Vagina (tissue), 2 donors: Measurements from ENCODE around the gene UCN2. TPM values are rescaled to one million over a fixed set of nuclear protein-coding genes. Genes with fewer than 3 reads are reported as not detected.

Experiments
- DNase-seq, 2 donors: peaks; one replicate each; pipeline ENCODE4 v3.0.0-alpha.2; 2017; ENCODE audit errors: extremely low spot score in 2 of 2
- H3K27ac ChIP-seq: fragments of 200-600 bp; sonication (generic); one replicate; pipeline ENCODE4 v1.5.1; 2019
- H3K27me3 ChIP-seq: fragments of 200-600 bp; sonication (generic); one replicate; pipeline ENCODE4 v1.5.1; 2019
- H3K36me3 ChIP-seq, 2 donors: fragments of 200-600 bp; sonication (generic); one replicate each; pipeline ENCODE4 v1.5.1; 2017 to 2019
- H3K4me1 ChIP-seq: fragments of 200-600 bp; sonication (generic); one replicate; pipeline ENCODE4 v1.5.1; 2019
- H3K4me3 ChIP-seq, 2 donors: fragments of 200-600 bp; sonication (generic); 1 replicate in 1 of 2; 2 replicates in 1 of 2; pipeline ENCODE4 v1.5.1; 2016 to 2019
- H3K9me3 ChIP-seq: fragments of 200-600 bp; sonication (generic); one replicate; pipeline ENCODE4 v1.5.1; 2019
- CTCF ChIP-seq, 3 experiments: fragments of 450-650 bp in 2 of 3; fragments of 200-600 bp in 1 of 3; sonication (generic) in 1 of 3; IDR thresholded peaks; one replicate each; pipeline ENCODE4 v1.5.1; 2017 to 2019; ENCODE audit warnings: antibody characterized with exemption in 3 of 3, mild to moderate bottlenecking in 2 of 3, moderate library complexity in 2 of 3
- POLR2A ChIP-seq, 2 donors: fragments of 450-650 bp; IDR thresholded peaks; one replicate each; pipeline ENCODE4 v1.6.1; 2017; ENCODE audit warnings: antibody characterized with exemption in 2 of 2, mild to moderate bottlenecking in 2 of 2, moderate library complexity in 2 of 2
- POLR2AphosphoS5 ChIP-seq, 2 donors: sonication (generic); formaldehyde crosslinking; IDR thresholded peaks; one replicate each; pipeline ENCODE4 v1.9.0; 2017; ENCODE audit warnings: antibody characterized with exemption in 2 of 2, mild to moderate bottlenecking in 2 of 2, low read depth in 1 of 2; ENCODE audit not compliant: insufficient read depth in 1 of 2
- intact Hi-C: fragments of 100-400 bp; cut with DNase I; formaldehyde crosslinking; loops from one replicate; pipeline ENCODE4 v1.15.1; 2023
- total RNA-seq: library from RNA; depleted of rRNA; stranded (reverse); fragments of >200 nt; gene quantifications from one replicate; pipeline ENCODE4 v1.2.3, GENCODE V29; 2016

The UCN2 gene
- total RNA-seq, 1 donor from 2014 or later, result 5.2 TPM

GRCh38 chr3:48521635-48522034 is 41.9 kb downstream of the UCN2 start:
- intact Hi-C loops, result loop anchor here (5.0 kb wide), 1 partner anchor 1866 kb away; no protein-coding TSS in a partner anchor
- no peak for DNase-seq
- H3K27ac ChIP-seq, result no peak overlapping the region
- no peaks in the 10 kb centered on the region for H3K36me3 ChIP-seq
- TF ChIP-seq CTCF (IDR thresholded peaks at IDR 0.05), result no peak
- no peak for TF ChIP-seq POLR2A (IDR thresholded peaks at IDR 0.05)
- no peak for TF ChIP-seq POLR2AphosphoS5 (IDR thresholded peaks at IDR 0.05; ENCODE audit: insufficient read depth in 1 of 2, low read depth in 1 of 2)
- H3K4me3 ChIP-seq, result no peak overlapping the region
- no peaks in the 10 kb centered on the region for H3K9me3 ChIP-seq
- no peaks in the 10 kb centered on the region for H3K4me1 ChIP-seq
- no peaks in the 10 kb centered on the region for H3K27me3 ChIP-seq

GRCh38 chr3:48519277-48519643 is 44.3 kb downstream of the UCN2 start:
- Histone ChIP-seq H3K9me3 (no peaks in the 10 kb centered on the region), H3K27me3 (no peaks in the 10 kb centered on the region), H3K4me3 (no peak overlapping the region), H3K4me1 (no peaks in the 10 kb centered on the region), H3K27ac (no peak overlapping the region), H3K36me3 (no peaks in the 10 kb centered on the region)
- no peak for TF ChIP-seq CTCF (IDR thresholded peaks at IDR 0.05)
- no peak for TF ChIP-seq POLR2AphosphoS5 (IDR thresholded peaks at IDR 0.05; ENCODE audit: insufficient read depth in 1 of 2, low read depth in 1 of 2)
- no peak for DNase-seq
- intact Hi-C loops, result no loop called here

GRCh38 chr3:48518638-48519276 is 44.8 kb downstream of the UCN2 start:
- Histone ChIP-seq H3K4me3 (no peak overlapping the region), H3K27me3 (no peaks in the 10 kb centered on the region), H3K27ac (no peak overlapping the region), H3K4me1 (no peaks in the 10 kb centered on the region), H3K36me3 (no peaks in the 10 kb centered on the region), H3K9me3 (no peaks in the 10 kb centered on the region)
- intact Hi-C loops, result no loop called here
- DNase-seq, result no peak
- no peak for TF ChIP-seq CTCF (IDR thresholded peaks at IDR 0.05)
- no peak for TF ChIP-seq POLR2A (IDR thresholded peaks at IDR 0.05)
- TF ChIP-seq POLR2AphosphoS5 (IDR thresholded peaks at IDR 0.05; ENCODE audit: insufficient read depth in 1 of 2, low read depth in 1 of 2), result no peak

GRCh38 chr3:48518069-48518468 is 45.5 kb downstream of the UCN2 start:
- Histone ChIP-seq H3K9me3 (no peaks in the 10 kb centered on the region), H3K27ac (no peak overlapping the region), H3K4me1 (no peaks in the 10 kb centered on the region), H3K4me3 (no peak overlapping the region), H3K36me3 (no peaks in the 10 kb centered on the region), H3K27me3 (no peaks in the 10 kb centered on the region)
- intact Hi-C loops, result no loop called here
- DNase-seq, result no peak
- TF ChIP-seq POLR2AphosphoS5 (IDR thresholded peaks at IDR 0.05; ENCODE audit: insufficient read depth in 1 of 2, low read depth in 1 of 2) (no peak), CTCF (IDR thresholded peaks at IDR 0.05) (no peak), POLR2A (IDR thresholded peaks at IDR 0.05) (no peak)

- no peak overlapping the region for H3K27ac ChIP-seq
- intact Hi-C loops, result no loop called here
- H3K9me3 ChIP-seq, result no peaks in the 10 kb centered on the region
- TF ChIP-seq POLR2AphosphoS5 (IDR thresholded peaks at IDR 0.05; ENCODE audit: insufficient read depth in 1 of 2, low read depth in 1 of 2), result no peak
- TF ChIP-seq CTCF (IDR thresholded peaks at IDR 0.05), result no peak
- TF ChIP-seq POLR2A (IDR thresholded peaks at IDR 0.05), result no peak
- H3K4me3 ChIP-seq, result no peak overlapping the region
- H3K27me3 ChIP-seq, result no peaks in the 10 kb centered on the region
- H3K36me3 ChIP-seq, result no peaks in the 10 kb centered on the region
- no peaks in the 10 kb centered on the region for H3K4me1 ChIP-seq
- DNase-seq, result no peak
These were observed 47.0 kb downstream of the UCN2 start for GRCh38 chr3:48516571-48516970.
